Body of pancreas (tissue), 4 donors: Measurements from ENCODE around the gene RICTOR. TPM values are rescaled to one million over a fixed set of nuclear protein-coding genes. Genes with fewer than 3 reads are reported as not detected.

Experiments used
- ATAC-seq: fragments of 150-250 bp; one replicate; pipeline ENCODE4 v1.9.1; 2016
- DNase-seq, 4 donors: peaks; one replicate each; pipeline ENCODE4 v3.0.0-alpha.2; 2019
- H3K27ac ChIP-seq, 4 donors: fragments of 200-600 bp; sonication (generic); 1 replicate in 3 of 4; 2 replicates in 1 of 4; pipeline versions ENCODE4 v1.5.1 to v1.6.1; 2016 to 2019; ENCODE audit warnings: mild to moderate bottlenecking in 1 of 4, mixed read lengths in 1 of 4, moderate library complexity in 1 of 4
- H3K27me3 ChIP-seq, 2 donors: fragments of 200-600 bp; sonication (generic); one replicate each; pipeline ENCODE4 v1.6.0; 2016; ENCODE audit warnings: mild to moderate bottlenecking in 1 of 2
- H3K36me3 ChIP-seq, 2 donors: fragments of 200-600 bp; sonication (generic); replicated peaks in 1 of 2; 2 replicates each; pipeline ENCODE4 v1.5.1; 2016; ENCODE audit warnings: low read depth in 2 of 2; ENCODE audit not compliant: insufficient read depth in 1 of 2
- H3K4me1 ChIP-seq: fragments of 200-600 bp; sonication (generic); one replicate; pipeline ENCODE4 v1.6.0; 2016
- H3K4me3 ChIP-seq, 2 donors: fragments of 200-600 bp; sonication (generic); 1 replicate in 1 of 2; 2 replicates in 1 of 2; pipeline ENCODE4 v1.5.1; 2016 to 2019
- H3K9me3 ChIP-seq, 3 donors: fragments of 200-600 bp; sonication (generic); 1 replicate in 2 of 3; 2 replicates in 1 of 3; pipeline ENCODE4 v1.5.1; 2016
- POLR2A ChIP-seq, 3 donors: fragments of 450-650 bp; IDR thresholded peaks; one replicate each; pipeline ENCODE4 v1.6.1; 2016; ENCODE audit warnings: antibody characterized with exemption in 3 of 3, mild to moderate bottlenecking in 2 of 3
- WGBS, 2 donors: methylation state at CpG; one replicate each; pipeline ENCODE4 v1.1.5; 2017; 5-methylcytosine and 5-hydroxymethylcytosine counted together
- intact Hi-C: fragments of 100-400 bp; cut with DNase I; formaldehyde crosslinking; loops from one replicate; pipeline ENCODE4 v1.15.1; 2023
- total RNA-seq, 2 donors: library from RNA; depleted of rRNA; stranded (reverse); fragments of >200 nt; gene quantifications; one replicate each; pipeline ENCODE4 v1.1.0, GENCODE V29; 2016
- TF ChIP-seq, protein P1 (sequence below), 7 experiments: fragments of 450-650 bp in 4 of 7; fragments of 200-600 bp in 3 of 7; sonication (generic) in 3 of 7; IDR thresholded peaks; one replicate each; pipeline ENCODE4 v1.5.1; 2016 to 2019; ENCODE audit warnings: antibody characterized with exemption in 7 of 7

RICTOR gene, protein sequence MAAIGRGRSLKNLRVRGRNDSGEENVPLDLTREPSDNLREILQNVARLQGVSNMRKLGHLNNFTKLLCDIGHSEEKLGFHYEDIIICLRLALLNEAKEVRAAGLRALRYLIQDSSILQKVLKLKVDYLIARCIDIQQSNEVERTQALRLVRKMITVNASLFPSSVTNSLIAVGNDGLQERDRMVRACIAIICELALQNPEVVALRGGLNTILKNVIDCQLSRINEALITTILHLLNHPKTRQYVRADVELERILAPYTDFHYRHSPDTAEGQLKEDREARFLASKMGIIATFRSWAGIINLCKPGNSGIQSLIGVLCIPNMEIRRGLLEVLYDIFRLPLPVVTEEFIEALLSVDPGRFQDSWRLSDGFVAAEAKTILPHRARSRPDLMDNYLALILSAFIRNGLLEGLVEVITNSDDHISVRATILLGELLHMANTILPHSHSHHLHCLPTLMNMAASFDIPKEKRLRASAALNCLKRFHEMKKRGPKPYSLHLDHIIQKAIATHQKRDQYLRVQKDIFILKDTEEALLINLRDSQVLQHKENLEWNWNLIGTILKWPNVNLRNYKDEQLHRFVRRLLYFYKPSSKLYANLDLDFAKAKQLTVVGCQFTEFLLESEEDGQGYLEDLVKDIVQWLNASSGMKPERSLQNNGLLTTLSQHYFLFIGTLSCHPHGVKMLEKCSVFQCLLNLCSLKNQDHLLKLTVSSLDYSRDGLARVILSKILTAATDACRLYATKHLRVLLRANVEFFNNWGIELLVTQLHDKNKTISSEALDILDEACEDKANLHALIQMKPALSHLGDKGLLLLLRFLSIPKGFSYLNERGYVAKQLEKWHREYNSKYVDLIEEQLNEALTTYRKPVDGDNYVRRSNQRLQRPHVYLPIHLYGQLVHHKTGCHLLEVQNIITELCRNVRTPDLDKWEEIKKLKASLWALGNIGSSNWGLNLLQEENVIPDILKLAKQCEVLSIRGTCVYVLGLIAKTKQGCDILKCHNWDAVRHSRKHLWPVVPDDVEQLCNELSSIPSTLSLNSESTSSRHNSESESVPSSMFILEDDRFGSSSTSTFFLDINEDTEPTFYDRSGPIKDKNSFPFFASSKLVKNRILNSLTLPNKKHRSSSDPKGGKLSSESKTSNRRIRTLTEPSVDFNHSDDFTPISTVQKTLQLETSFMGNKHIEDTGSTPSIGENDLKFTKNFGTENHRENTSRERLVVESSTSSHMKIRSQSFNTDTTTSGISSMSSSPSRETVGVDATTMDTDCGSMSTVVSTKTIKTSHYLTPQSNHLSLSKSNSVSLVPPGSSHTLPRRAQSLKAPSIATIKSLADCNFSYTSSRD (N-terminal part only)
- 10 to 100 TPM; 20.8 to 27.5 TPM for total RNA-seq

DNA sequence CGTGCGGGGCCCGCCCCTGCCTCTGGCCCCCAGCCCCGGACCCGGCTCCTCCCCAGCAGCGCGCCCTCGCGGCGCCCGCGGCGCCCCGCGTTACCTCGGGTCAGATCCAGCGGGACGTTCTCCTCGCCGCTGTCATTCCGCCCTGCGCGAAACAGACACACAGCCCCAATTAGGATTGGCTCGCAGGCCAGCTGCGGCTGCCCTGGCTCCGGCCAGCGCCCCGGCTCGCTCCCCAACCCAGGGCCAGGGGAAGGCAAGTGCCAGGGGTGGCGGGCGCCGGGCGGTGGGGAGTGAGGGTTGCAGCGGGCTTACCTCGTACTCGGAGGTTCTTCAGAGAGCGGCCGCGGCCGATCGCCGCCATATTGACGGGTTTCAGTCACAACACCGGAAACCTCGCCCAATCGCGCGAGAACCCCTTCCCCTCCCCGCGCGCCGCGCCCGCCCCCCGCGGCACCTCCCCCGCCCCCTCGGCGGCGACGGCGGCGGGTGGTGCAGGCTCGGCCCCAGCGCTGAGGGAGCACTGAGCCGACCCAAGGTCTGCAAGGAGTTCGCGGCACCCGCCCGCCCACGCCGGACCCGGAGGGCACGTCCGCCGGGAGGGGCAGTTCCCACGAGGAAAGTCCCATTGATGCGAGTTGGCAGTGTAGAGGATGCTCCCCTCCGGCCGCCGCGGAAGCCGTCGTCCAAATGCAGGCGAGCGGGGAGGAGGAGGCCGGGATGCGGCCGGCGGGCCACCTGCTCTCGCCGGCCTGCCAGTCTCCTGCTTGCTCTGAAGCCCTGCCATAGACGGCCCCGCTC lies at the start of gene RICTOR:
TSS of gene RICTOR (minus strand) at position 383 of the 798 bp plus-strand sequence. CDS start at position 361, 22 bp downstream.
- ATAC-seq: peak; percentile 91
- TF ChIP-seq POLR2A (IDR thresholded peaks at IDR 0.05): peak; percentile 48 to 71 (median 69)
- TF ChIP-seq, protein P1, sequence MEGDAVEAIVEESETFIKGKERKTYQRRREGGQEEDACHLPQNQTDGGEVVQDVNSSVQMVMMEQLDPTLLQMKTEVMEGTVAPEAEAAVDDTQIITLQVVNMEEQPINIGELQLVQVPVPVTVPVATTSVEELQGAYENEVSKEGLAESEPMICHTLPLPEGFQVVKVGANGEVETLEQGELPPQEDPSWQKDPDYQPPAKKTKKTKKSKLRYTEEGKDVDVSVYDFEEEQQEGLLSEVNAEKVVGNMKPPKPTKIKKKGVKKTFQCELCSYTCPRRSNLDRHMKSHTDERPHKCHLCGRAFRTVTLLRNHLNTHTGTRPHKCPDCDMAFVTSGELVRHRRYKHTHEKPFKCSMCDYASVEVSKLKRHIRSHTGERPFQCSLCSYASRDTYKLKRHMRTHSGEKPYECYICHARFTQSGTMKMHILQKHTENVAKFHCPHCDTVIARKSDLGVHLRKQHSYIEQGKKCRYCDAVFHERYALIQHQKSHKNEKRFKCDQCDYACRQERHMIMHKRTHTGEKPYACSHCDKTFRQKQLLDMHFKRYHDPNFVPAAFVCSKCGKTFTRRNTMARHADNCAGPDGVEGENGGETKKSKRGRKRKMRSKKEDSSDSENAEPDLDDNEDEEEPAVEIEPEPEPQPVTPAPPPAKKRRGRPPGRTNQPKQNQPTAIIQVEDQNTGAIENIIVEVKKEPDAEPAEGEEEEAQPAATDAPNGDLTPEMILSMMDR (IDR thresholded peaks at IDR 0.05): no peak
- Histone ChIP-seq H3K36me3 (no peaks in the 10 kb centered on the region), H3K4me3 (peak within 1 kb of the TSS; percentile 95 to 96), H3K27ac (peak within 1 kb of the TSS; percentile 85 to 99 (median 98)), H3K4me1 (peaks cover 21% of the 10 kb centered on the region), H3K9me3 (no peaks in the 10 kb centered on the region), H3K27me3 (no peaks in the 10 kb centered on the region)
- intact Hi-C loops: no loop called here
- 0% methylated on average over 13 to 62 of the region's 94 CpGs for WGBS, 2 donors
- peak; percentile 85 to 93 (median 88) for DNase-seq

DNA sequence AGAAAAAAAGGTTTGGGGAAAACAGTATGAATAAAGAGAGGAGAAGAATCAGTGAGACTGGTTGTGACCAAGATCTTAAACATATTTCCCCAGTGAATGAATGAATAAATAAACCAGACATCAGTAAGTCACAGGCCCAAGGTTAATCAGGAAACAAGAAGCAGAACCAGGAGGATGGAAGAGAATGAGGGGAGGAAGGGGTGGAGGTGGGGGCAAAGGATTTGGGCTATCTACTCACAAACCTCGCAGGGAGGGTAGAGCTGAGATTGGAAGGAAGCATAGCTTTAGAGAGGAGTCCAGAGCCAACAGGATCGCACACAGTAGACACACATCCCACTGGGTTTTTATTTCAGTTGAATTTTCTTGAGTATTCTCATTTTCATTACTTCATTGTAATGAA lies 47.7 kb upstream of the RICTOR start:
- H3K4me1 ChIP-seq: no peaks in the 10 kb centered on the region
- no peaks in the 10 kb centered on the region for H3K36me3 ChIP-seq
- H3K27me3 ChIP-seq: no peaks in the 10 kb centered on the region
- H3K4me3 ChIP-seq: no peak overlapping the region
- H3K9me3 ChIP-seq: no peaks in the 10 kb centered on the region
- intact Hi-C loops: no loop called here
- 61 to 66% methylated on average over 2 of the region's 2 CpGs for WGBS, 2 donors
- TF ChIP-seq POLR2A (IDR thresholded peaks at IDR 0.05): no peak
- TF ChIP-seq, protein P1 (IDR thresholded peaks at IDR 0.05): no peak
- no peak overlapping the region for H3K27ac ChIP-seq
- DNase-seq: no peak
- no peak for ATAC-seq

DNA sequence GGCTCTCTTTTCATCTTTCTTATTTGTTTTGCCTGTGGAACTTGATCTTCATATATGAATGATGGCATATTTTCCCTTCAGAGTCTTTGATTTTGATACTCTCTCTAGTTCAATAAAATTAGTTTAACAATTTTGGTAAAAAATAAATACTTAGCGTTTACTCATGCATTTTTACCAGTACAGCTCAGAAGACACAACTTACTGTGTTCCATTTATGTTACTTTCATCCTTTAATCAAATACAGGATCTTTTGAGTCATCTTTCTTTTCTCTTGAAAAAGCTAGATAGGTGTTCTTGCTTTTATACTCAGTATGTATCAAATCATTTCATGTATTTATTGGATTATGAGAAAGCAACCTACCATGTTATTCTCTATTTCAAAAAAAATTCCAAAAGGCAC lies 47.1 kb upstream of the RICTOR start:
- intact Hi-C loops: no loop called here
- Histone ChIP-seq H3K27me3 (no peaks in the 10 kb centered on the region), H3K36me3 (no peaks in the 10 kb centered on the region), H3K4me1 (no peaks in the 10 kb centered on the region), H3K4me3 (no peak overlapping the region), H3K27ac (no peak overlapping the region), H3K9me3 (no peaks in the 10 kb centered on the region)
- ATAC-seq (no peak), DNase-seq (no peak)
- WGBS, 2 donors: 36 to 59% methylated on average over 1 of the region's 1 CpG
- TF ChIP-seq, protein P1 (IDR thresholded peaks at IDR 0.05): no peak
- TF ChIP-seq POLR2A (IDR thresholded peaks at IDR 0.05): no peak

DNA sequence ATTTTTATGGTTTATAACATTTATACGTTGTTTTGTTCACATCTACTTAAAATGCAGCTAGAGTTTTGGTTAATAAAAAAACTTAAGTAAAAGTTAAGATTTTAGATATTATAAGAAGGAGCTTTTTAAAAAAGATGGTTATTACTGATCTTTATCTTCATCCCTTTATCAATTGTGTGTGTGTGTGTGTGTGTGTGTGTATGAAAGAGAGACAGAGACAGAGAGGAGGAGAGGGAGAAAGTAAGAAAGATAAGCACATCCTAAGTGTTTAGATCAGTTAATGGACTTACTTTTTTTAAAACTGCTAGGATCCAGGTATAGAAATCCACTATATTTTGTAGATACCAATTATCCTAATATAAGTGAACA lies 45.8 kb upstream of the RICTOR start:
- TF ChIP-seq, protein P1 (IDR thresholded peaks at IDR 0.05): no peak
- TF ChIP-seq POLR2A (IDR thresholded peaks at IDR 0.05): no peak

More for the DNA sequence above, 45.8 kb upstream of the RICTOR start:
- no peak overlapping the region for H3K27ac ChIP-seq
- no peak for ATAC-seq
- H3K36me3 ChIP-seq: no peaks in the 10 kb centered on the region
- 72 to 75% methylated on average over 1 of the region's 1 CpG for WGBS, 2 donors
- H3K4me3 ChIP-seq: no peak overlapping the region
- no peaks in the 10 kb centered on the region for H3K4me1 ChIP-seq
- H3K9me3 ChIP-seq: no peaks in the 10 kb centered on the region
- H3K27me3 ChIP-seq: no peaks in the 10 kb centered on the region
- intact Hi-C loops: no loop called here
- DNase-seq: no peak
